Measurements from ENCODE around the gene REPIN1. TPM values are rescaled to one million over a fixed set of nuclear protein-coding genes. Genes with fewer than 3 reads are reported as not detected.
"Not testable (repeated sequence)": the region's sequence is repeated elsewhere in the genome, so short reads cannot be mapped to it uniquely, and the experiment has no call there.

The REPIN1 gene
- total and polyA plus RNA-seq, 10 donors: 47.9 to 126 (median 111) TPM

- DNase-seq: no peak
- 81 to 93% (median 89%) methylated on average over 14 of the region's 14 CpGs for WGBS, 5 donors
- H3K4me1 ChIP-seq: peaks cover under 1 to 58% (median 22%) of the 10 kb centered on the region in 6 donors
Measured at GRCh38 chr7:150385302-150385723, 16.7 kb downstream of the REPIN1 start.

GRCh38 chr7:150385884-150386283, 17.3 kb downstream of the REPIN1 start:
- H3K27ac ChIP-seq; intact Hi-C loops (cut with DNase I; ENCODE audit: low total_unique reads); H3K9me3 ChIP-seq; H3K4me3 ChIP-seq; DNase-seq; H3K27me3 ChIP-seq (replicated peaks in 1 of 7): not testable (repeated sequence)
- H3K4me1 ChIP-seq: peaks cover 0 to 52% (median 17%) of the 10 kb centered on the region in 6 donors
- whole genome bisulfite sequencing, 5 donors: 71 to 80% (median 77%) methylated on average over 6 of the region's 6 CpGs
- H3K36me3 ChIP-seq: peaks cover 0 to 27% (median 0%) of the 10 kb centered on the region in 6 donors

More at GRCh38 chr7:150385302-150385723, 16.7 kb downstream of the REPIN1 start:
- no peaks in the 10 kb centered on the region for H3K9me3 ChIP-seq
- intact Hi-C loops (cut with DNase I; ENCODE audit: low total_unique reads): no loop called here
- H3K27me3 ChIP-seq (replicated peaks in 1 of 7): no peaks in the 10 kb centered on the region
- TF ChIP-seq POLR2AphosphoS5 (IDR thresholded peaks at IDR 0.05): no peak
- no peak for TF ChIP-seq POLR2A (IDR thresholded peaks at IDR 0.05)
- TF ChIP-seq CTCF (IDR thresholded peaks at IDR 0.05 in 8 of 11, conservative IDR thresholded peaks at IDR 0.05 in 3 of 11): no peak
- peaks cover 0 to 21% (median 0%) of the 10 kb centered on the region in 6 donors for H3K36me3 ChIP-seq
- no peak overlapping the region for H3K27ac ChIP-seq
- no peak overlapping the region for H3K4me3 ChIP-seq

- H3K4me3 ChIP-seq: no peak overlapping the region
- TF ChIP-seq POLR2A (IDR thresholded peaks at IDR 0.05) (no peak), CTCF (IDR thresholded peaks at IDR 0.05 in 8 of 11, conservative IDR thresholded peaks at IDR 0.05 in 3 of 11) (no peak), POLR2AphosphoS5 (IDR thresholded peaks at IDR 0.05) (no peak)
- H3K9me3 ChIP-seq: no peaks in the 10 kb centered on the region
- no peaks in the 10 kb centered on the region for H3K27me3 ChIP-seq (replicated peaks in 1 of 7)
- 88 to 94% (median 90%) methylated on average over 7 of the region's 7 CpGs for WGBS, 5 donors
- H3K27ac ChIP-seq: no peak overlapping the region
- H3K36me3 ChIP-seq: peaks cover 0 to 27% (median 0%) of the 10 kb centered on the region in 6 donors
- intact Hi-C loops (cut with DNase I; ENCODE audit: low total_unique reads): no loop called here
- peak; percentile 58 for DNase-seq
- H3K4me1 ChIP-seq: peaks cover 0 to 30% (median 11%) of the 10 kb centered on the region in 6 donors
Measured at GRCh38 chr7:150388306-150388705, 19.7 kb downstream of the REPIN1 start.

- WGBS, 5 donors: 65 to 78% (median 71%) methylated on average over 15 to 20 of the region's 20 CpGs
- peak; percentile 78 for DNase-seq
- Histone ChIP-seq H3K4me3 (no peak overlapping the region), H3K36me3 (peaks cover 0 to 27% (median 0%) of the 10 kb centered on the region in 6 donors), H3K4me1 (peaks cover 0 to 24% (median 7%) of the 10 kb centered on the region in 6 donors), H3K27me3 (replicated peaks in 1 of 7) (no peaks in the 10 kb centered on the region), H3K9me3 (no peaks in the 10 kb centered on the region), H3K27ac (no peak overlapping the region)
- intact Hi-C loops (cut with DNase I; ENCODE audit: low total_unique reads): no loop called here
- TF ChIP-seq POLR2AphosphoS5 (IDR thresholded peaks at IDR 0.05): peak in 2 of 3 donors; percentile 52 to 65
- no peak for TF ChIP-seq POLR2A (IDR thresholded peaks at IDR 0.05)
- TF ChIP-seq CTCF (IDR thresholded peaks at IDR 0.05 in 8 of 11, conservative IDR thresholded peaks at IDR 0.05 in 3 of 11): peak in 10 of 11 experiments; percentile 11 to 61 (median 48)
Measured at GRCh38 chr7:150388709-150389531, 20.3 kb downstream of the REPIN1 start.

Measured in spleen (tissue), 11 donors.